Kidney epithelial cell (primary cell): ENCODE data around the gene RAF1. TPM values are rescaled to one million over a fixed set of nuclear protein-coding genes. Genes with fewer than 3 reads are reported as not detected.
A peak's percentile ranks its signal among the peaks of the same experiment; 100 is the strongest.
"Not testable (repeated sequence)": the region's sequence is repeated elsewhere in the genome, so short reads cannot be mapped to it uniquely, and the experiment has no call there.

Experiments
- DNase-seq: peaks from one replicate; pipeline ENCODE4 v3.0.0-alpha.2; 2010; ENCODE audit warnings: low read depth
- H3K27me3 ChIP-seq: 2 replicates; pipeline ENCODE4 v1.6.0; 2011; ENCODE audit warnings: low read length; ENCODE audit not compliant: control insufficient read depth, insufficient read depth
- H3K36me3 ChIP-seq: 2 replicates; pipeline ENCODE4 v1.5.1; 2011; ENCODE audit warnings: low read length; ENCODE audit not compliant: control insufficient read depth, insufficient read depth
- H3K4me3 ChIP-seq: 2 replicates; pipeline ENCODE4 v1.5.1; 2011; ENCODE audit warnings: low read depth, mild to moderate bottlenecking, control low read depth, low read length
- CTCF ChIP-seq: IDR thresholded peaks from 2 replicates; pipeline ENCODE4 v1.5.1; 2011; ENCODE audit warnings: mild to moderate bottlenecking, moderate library complexity, low read length, control low read depth, inconsistent platforms; ENCODE audit not compliant: insufficient read depth, poor library complexity, severe bottlenecking
- total RNA-seq: library from RNA; depleted of rRNA; stranded (reverse); fragments of >200 nt; gene quantifications from 2 replicates; pipeline ENCODE4 v1.2.3, GENCODE V29; 2015

The RAF1 gene
- total RNA-seq, 1 donor from 2014 or later = 56.9 TPM

- Histone ChIP-seq H3K4me3 (no peak overlapping the region), H3K27me3 (no peaks in the 10 kb centered on the region), H3K36me3 (no peaks in the 10 kb centered on the region)
- DNase-seq = no peak
- TF ChIP-seq CTCF = peak; percentile 92
Observed at GRCh38 chr3:12706504-12707253, 42.8 kb upstream of the RAF1 start.

GRCh38 chr3:12705981-12706380 lies 42.1 kb upstream of the RAF1 start:
- no peak for TF ChIP-seq CTCF
- no peak overlapping the region for H3K4me3 ChIP-seq
- no peak for DNase-seq
- H3K27me3 ChIP-seq = no peaks in the 10 kb centered on the region
- no peaks in the 10 kb centered on the region for H3K36me3 ChIP-seq

GRCh38 chr3:12705374-12705926 lies 41.5 kb upstream of the RAF1 start:
- no peak for DNase-seq
- H3K27me3 ChIP-seq = no peaks in the 10 kb centered on the region
- H3K36me3 ChIP-seq = no peaks in the 10 kb centered on the region
- H3K4me3 ChIP-seq = no peak overlapping the region
- TF ChIP-seq CTCF = no peak

- TF ChIP-seq CTCF = no peak
- H3K4me3 ChIP-seq = no peak overlapping the region
- no peak for DNase-seq
- H3K36me3 ChIP-seq = no peaks in the 10 kb centered on the region
- H3K27me3 ChIP-seq = no peaks in the 10 kb centered on the region
Observed at GRCh38 chr3:12702501-12702900, 38.6 kb upstream of the RAF1 start.

GRCh38 chr3:12701601-12702000 lies 37.7 kb upstream of the RAF1 start:
- H3K4me3 ChIP-seq, H3K36me3 ChIP-seq, DNase-seq, H3K27me3 ChIP-seq: not testable (repeated sequence)

- DNase-seq = no peak
- TF ChIP-seq CTCF = no peak
- H3K27me3 ChIP-seq = no peaks in the 10 kb centered on the region
- no peak overlapping the region for H3K4me3 ChIP-seq
- H3K36me3 ChIP-seq = no peaks in the 10 kb centered on the region
Observed at GRCh38 chr3:12700800-12701199, 36.9 kb upstream of the RAF1 start.
